ENCODE data around the gene PIAS4. TPM values are rescaled to one million over a fixed set of nuclear protein-coding genes. Genes with fewer than 3 reads are reported as not detected.

Gene PIAS4
- total and polyA plus RNA-seq, 9 of the 15 experiments (the other 6 are each of a cell fraction or from before 2014, with no cell fraction given) = 0.27 to 34.9 (median 14.4) TPM

DNA sequence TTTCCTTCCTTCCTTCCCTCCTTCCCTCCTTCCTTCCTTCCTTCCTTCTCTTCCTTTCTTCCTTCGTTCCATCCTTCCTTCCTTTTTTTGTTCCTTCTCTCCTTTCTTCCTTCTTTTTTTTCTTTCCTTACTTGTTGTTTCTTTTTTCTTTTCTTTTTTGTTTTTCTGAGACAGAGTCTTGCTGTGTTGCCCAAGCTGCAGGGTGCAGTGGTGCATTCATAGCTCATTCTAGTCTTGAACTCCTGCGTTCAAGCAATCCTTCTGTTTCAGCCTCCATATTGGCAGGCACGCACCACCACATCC lies 16.8 kb upstream of the PIAS4 start (continued):
- no peak; the same call in 1 of the 2 replicates for TF ChIP-seq ZBTB2 (IDR thresholded peaks at IDR 0.05)
- TF ChIP-seq CXXC5 (CRISPR knock-in tag; IDR thresholded peaks at IDR 0.05) = no peak
- no peak for TF ChIP-seq U2AF1 (optimal IDR thresholded peaks at IDR 0.05; ENCODE audit: low read depth, low read length)
- TF ChIP-seq KDM1A (IDR thresholded peaks at IDR 0.05) = peak in 1 of 2 experiments; percentile 32; a peak in 1 of 4 replicates
- TF ChIP-seq, protein P1, sequence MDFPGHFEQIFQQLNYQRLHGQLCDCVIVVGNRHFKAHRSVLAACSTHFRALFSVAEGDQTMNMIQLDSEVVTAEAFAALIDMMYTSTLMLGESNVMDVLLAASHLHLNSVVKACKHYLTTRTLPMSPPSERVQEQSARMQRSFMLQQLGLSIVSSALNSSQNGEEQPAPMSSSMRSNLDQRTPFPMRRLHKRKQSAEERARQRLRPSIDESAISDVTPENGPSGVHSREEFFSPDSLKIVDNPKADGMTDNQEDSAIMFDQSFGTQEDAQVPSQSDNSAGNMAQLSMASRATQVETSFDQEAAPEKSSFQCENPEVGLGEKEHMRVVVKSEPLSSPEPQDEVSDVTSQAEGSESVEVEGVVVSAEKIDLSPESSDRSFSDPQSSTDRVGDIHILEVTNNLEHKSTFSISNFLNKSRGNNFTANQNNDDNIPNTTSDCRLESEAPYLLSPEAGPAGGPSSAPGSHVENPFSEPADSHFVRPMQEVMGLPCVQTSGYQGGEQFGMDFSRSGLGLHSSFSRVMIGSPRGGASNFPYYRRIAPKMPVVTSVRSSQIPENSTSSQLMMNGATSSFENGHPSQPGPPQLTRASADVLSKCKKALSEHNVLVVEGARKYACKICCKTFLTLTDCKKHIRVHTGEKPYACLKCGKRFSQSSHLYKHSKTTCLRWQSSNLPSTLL (IDR thresholded peaks at IDR 0.05) = 0 out of 2 replicates have a peak, but pooled peaks have one; percentile 42
- TF ChIP-seq SUPT5H (IDR thresholded peaks at IDR 0.05) = peak; percentile 16; the same call in 1 of the 2 replicates
- 0 out of 2 replicates have a peak, but pooled peaks have one; percentile 14 for TF ChIP-seq THRB (CRISPR knock-in tag; conservative IDR thresholded peaks at IDR 0.05)
- no peak for TF ChIP-seq ZNF76 (CRISPR knock-in tag; IDR thresholded peaks at IDR 0.05; ENCODE audit: borderline replicate concordance)
- TF ChIP-seq TCF7L2 (IDR thresholded peaks at IDR 0.05; ENCODE audit: low read depth, low read length) = no peak
- TF ChIP-seq ARID1B (IDR thresholded peaks at IDR 0.05) = 0 out of 2 replicates have a peak, but pooled peaks have one; percentile 51
- no peak for TF ChIP-seq TEAD1 (CRISPR knock-in tag; IDR thresholded peaks at IDR 0.05)
- no peak for TF ChIP-seq ZNF3 (CRISPR knock-in tag; IDR thresholded peaks at IDR 0.05)
- TF ChIP-seq ZEB2 (IDR thresholded peaks at IDR 0.05) = 0 out of 2 replicates have a peak, but pooled peaks have one; percentile 21
- peak; percentile 16 for TF ChIP-seq POLR2B (IDR thresholded peaks at IDR 0.05; ENCODE audit: low read depth, partially characterized antibody)
- TF ChIP-seq ZNF280A (IDR thresholded peaks at IDR 0.05; ENCODE audit: low read depth, partially characterized antibody) = peak; percentile 58
- no peak for TF ChIP-seq CEBPB (tag; IDR thresholded peaks at IDR 0.05)
- peak; percentile 91 for TF ChIP-seq SMARCA5 (IDR thresholded peaks at IDR 0.05)
- TF ChIP-seq, protein P2, sequence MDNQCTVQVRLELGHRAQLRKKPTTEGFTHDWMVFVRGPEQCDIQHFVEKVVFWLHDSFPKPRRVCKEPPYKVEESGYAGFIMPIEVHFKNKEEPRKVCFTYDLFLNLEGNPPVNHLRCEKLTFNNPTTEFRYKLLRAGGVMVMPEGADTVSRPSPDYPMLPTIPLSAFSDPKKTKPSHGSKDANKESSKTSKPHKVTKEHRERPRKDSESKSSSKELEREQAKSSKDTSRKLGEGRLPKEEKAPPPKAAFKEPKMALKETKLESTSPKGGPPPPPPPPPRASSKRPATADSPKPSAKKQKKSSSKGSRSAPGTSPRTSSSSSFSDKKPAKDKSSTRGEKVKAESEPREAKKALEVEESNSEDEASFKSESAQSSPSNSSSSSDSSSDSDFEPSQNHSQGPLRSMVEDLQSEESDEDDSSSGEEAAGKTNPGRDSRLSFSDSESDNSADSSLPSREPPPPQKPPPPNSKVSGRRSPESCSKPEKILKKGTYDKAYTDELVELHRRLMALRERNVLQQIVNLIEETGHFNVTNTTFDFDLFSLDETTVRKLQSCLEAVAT (IDR thresholded peaks at IDR 0.05) = no peak; a peak in 3 of 4 replicates
- TF ChIP-seq CC2D1A (IDR thresholded peaks at IDR 0.05) = peak; percentile 69; the same call in 1 of the 2 replicates
- no peak for TF ChIP-seq THRA (IDR thresholded peaks at IDR 0.05)
- TF ChIP-seq MTA1 (IDR thresholded peaks at IDR 0.05; ENCODE audit: borderline replicate concordance) = 0 out of 2 replicates have a peak, but pooled peaks have one; percentile 51
